Activated CD4-positive, alpha-beta T cell treated with anti-CD3 and anti-CD28 coated beads, Interleukin-2, amount 50 U/mL, for 24 hours (primary cell): ENCODE results near the gene MED13L.

ENCODE experiments used
- DNase-seq, 2 donors: peaks; one replicate each; pipeline ENCODE4 v3.0.0-alpha.2; 2020; ENCODE audit warnings: low read depth in 1 of 2, low spot score in 1 of 2

Gene MED13L

GRCh38 chr12:115920395-115921183, 356.9 kb downstream of the MED13L start:
- DNase-seq, result no peak

DNA sequence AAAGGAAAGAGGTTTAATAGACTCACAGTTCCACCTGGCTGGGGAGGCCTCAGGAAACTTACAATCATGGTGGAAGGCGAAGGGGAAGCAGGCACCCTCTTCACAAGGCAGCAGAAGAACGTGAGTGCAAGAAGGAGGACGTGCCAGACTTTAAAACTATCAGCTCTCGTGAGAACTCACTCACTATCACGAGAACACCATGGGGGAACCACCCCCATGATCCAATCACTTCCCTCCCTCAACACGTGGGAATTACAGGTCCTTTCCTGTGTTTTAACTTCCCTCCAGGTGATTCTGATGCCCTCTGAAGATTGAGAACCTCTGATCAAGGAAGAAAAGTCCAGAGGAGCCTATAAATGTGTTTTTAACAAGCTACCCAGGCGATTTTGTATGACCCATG, 358.7 kb downstream of the MED13L start:
- no peak for DNase-seq

GRCh38 chr12:115916910-115917668, 360.4 kb downstream of the MED13L start:
- peak; percentile 58 to 66 for DNase-seq

GRCh38 chr12:115914122-115914521, 363.4 kb downstream of the MED13L start:
- DNase-seq, result no peak

- DNase-seq, result no peak
These were observed 365.1 kb downstream of the MED13L start for GRCh38 chr12:115912440-115912839.

DNA sequence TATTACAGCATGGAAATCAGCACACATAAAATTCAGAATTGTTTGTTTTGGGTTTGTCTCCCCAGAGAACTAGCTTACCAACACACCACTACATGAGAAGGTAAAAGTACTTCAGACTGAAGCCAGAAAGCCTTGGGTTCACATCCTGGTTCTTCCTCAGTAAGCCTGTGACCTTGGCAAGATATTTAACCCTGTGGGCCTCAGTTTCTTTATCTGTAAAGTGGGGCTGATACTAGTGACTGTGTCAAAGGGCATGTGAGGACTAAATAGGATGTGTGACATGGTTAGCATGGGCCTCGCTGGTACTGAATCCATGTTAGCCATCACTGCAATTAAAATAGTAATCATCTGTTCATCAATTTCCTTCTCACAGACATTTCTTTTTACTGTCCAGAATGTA, 366.1 kb downstream of the MED13L start:
- no peak for DNase-seq

DNA sequence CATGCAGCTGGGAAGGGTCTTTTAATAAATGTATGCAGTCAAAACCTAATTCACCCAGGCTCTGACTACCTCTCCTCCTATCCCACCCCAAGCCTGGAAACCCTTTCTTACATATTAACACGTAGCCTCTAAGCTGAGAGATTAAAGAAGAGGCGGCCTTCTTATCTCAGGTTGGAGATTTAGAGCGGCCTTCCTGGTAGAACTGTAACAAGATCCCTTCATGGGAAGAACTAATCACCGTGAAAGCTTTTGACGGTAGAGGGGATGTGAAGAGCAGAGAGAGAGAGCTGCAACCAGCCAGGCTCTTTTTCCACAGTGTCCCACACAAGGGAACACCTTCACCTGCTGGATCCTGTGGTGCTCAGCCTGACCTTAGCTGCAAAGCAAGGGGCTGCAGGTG, 367.4 kb downstream of the MED13L start:
- no peak for DNase-seq
